OCI-LY1 (cell line): ENCODE measurements around the gene POLR3H.

Experiments used
- EZH2 ChIP-seq: fragments of 200-600 bp; sonication (generic), shearing (Covaris generic); IDR thresholded peaks from 2 replicates; pipeline ENCODE4 v1.8.0; 2017; ENCODE audit warnings: borderline replicate concordance, mixed run types, mild to moderate bottlenecking, antibody characterized with exemption, low read length, moderate library complexity, mixed read lengths
- TF ChIP-seq, protein P1 (sequence below): fragments of 200-600 bp; sonication (generic), shearing (Covaris generic); IDR thresholded peaks from 2 replicates; pipeline ENCODE4 v1.5.1; 2017; ENCODE audit warnings: mild to moderate bottlenecking, antibody characterized with exemption, low read length, moderate library complexity, mixed read lengths

DNA sequence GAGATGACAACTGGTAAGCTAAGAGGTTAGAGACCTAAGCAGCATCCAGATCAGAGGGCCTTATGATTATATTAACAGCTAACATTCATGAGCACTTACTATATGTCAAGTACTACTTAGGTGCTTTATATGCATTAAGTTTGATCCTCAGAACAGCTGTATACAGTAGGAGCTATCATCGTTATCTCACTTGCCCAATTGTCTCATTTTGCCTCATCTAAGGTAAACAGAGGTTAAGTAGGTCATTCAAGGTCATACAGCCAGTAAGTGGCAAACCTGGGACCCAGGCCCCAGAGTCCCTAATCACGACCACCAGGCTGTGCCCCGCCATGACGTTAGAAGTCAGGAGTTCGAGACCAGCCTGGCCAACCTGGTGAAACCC is 4.6 kb upstream of the POLR3H start:
- TF ChIP-seq, protein P1, sequence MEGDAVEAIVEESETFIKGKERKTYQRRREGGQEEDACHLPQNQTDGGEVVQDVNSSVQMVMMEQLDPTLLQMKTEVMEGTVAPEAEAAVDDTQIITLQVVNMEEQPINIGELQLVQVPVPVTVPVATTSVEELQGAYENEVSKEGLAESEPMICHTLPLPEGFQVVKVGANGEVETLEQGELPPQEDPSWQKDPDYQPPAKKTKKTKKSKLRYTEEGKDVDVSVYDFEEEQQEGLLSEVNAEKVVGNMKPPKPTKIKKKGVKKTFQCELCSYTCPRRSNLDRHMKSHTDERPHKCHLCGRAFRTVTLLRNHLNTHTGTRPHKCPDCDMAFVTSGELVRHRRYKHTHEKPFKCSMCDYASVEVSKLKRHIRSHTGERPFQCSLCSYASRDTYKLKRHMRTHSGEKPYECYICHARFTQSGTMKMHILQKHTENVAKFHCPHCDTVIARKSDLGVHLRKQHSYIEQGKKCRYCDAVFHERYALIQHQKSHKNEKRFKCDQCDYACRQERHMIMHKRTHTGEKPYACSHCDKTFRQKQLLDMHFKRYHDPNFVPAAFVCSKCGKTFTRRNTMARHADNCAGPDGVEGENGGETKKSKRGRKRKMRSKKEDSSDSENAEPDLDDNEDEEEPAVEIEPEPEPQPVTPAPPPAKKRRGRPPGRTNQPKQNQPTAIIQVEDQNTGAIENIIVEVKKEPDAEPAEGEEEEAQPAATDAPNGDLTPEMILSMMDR = no peak
- no peak for TF ChIP-seq EZH2
